Stimulated activated CD8-positive, alpha-beta memory T cell treated with anti-CD3 and anti-CD28 coated beads, Interleukin-15, amount 100 ng/mL, for 48 hours (primary cell): ENCODE data around the gene OR4D9.
"Not testable (repeated sequence)": the region's sequence is repeated elsewhere in the genome, so short reads cannot be mapped to it uniquely, and the experiment has no call there.

ENCODE experiments used
- DNase-seq, 2 donors: peaks; one replicate each; pipeline ENCODE4 v3.0.0-alpha.2; 2020; ENCODE audit warnings: low read depth in 2 of 2

Gene OR4D9

GRCh38 chr11:59510941-59511589, at the start of gene OR4D9:
Gene OR4D9, plus strand, starts transcription at chr11:59511539. Its CDS starts 3,374 bp downstream, at chr11:59514913.
- DNase-seq, result no peak

- DNase-seq, result no peak
Observed at GRCh38 chr11:59463190-59463641, 48.1 kb upstream of the OR4D9 start.

GRCh38 chr11:59473015-59473414, 38.3 kb upstream of the OR4D9 start, which contains the start of gene OR4D10:
Gene OR4D10, plus strand, starts transcription at chr11:59473315. Its CDS starts 4,115 bp downstream, at chr11:59477430.
- DNase-seq, result no peak

- DNase-seq, result no peak
Observed at GRCh38 chr11:59475176-59475575, 36.2 kb upstream of the OR4D9 start.

DNA sequence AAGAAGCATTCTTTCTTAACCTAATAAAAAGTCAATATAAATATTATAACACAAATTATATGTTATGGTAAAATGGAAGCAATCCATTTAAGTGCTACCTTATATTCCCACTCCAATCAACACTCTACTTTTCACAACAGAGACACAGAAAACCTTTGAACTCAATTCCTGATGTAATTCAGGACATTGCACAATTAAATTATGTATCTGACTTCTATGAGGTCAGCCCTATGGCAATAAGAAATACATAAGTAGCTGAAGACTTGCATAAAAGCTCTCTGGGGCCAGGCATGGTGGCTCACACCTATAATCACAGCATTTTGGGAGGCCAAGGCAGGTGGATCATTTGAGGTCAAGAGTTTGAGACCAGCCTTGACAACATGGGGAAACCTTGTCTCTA, 31.4 kb upstream of the OR4D9 start:
- DNase-seq, result no peak

DNA sequence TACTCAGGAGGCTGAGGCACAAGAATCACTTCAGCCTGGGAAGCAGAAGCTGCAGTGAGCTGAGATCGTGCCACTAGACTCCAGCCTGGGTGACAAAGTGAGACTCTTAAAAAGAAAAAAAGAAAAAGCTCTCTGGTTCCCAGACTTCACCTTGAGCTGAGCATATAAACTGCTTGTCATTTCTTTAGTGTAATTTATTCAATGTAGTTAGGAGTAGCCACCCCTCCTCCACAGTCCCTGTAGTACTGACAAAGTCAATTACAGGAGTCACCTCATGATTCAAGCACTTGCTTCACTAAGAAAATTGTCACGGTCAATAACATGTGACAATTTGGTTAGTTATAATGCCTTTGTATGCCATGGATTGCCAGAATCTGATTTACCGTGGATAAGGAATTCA, 31.0 kb upstream of the OR4D9 start:
- no peak for DNase-seq

DNA sequence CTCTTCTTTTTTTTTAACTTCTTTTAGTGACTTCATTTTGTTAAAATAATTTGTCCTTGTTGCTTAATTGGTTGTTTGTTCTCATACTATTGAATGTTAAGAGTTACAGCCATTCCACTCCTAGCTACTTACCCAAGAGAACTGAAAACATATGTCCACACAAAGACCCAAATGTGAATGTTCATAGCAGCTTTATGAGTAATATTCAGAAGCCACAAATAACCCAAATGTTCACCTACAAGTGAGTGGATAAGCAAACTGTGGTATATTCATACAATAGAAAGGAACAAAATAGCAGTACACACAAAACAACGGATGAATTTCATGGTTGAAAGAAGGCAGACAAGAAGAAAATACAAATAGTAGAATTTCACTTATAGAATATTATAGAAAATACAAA, 9.4 kb upstream of the OR4D9 start:
- DNase-seq, result no peak

- no peak for DNase-seq
Observed at GRCh38 chr11:59503276-59503675, 8.1 kb upstream of the OR4D9 start, which contains the start of gene OR4D11. Gene OR4D11, plus strand, starts transcription at chr11:59503576. Its CDS starts 0 bp downstream, at chr11:59503576.

- DNase-seq, result no peak
Observed at GRCh38 chr11:59511675-59512074, 336 bp downstream of the OR4D9 start.

- not testable (repeated sequence) for DNase-seq
Observed at GRCh38 chr11:59520139-59520538, 8.8 kb downstream of the OR4D9 start.

- DNase-seq, result no peak
Observed at GRCh38 chr11:59520741-59521140, 9.4 kb downstream of the OR4D9 start.

GRCh38 chr11:59523541-59523940, 12.2 kb downstream of the OR4D9 start:
- DNase-seq, result no peak

DNA sequence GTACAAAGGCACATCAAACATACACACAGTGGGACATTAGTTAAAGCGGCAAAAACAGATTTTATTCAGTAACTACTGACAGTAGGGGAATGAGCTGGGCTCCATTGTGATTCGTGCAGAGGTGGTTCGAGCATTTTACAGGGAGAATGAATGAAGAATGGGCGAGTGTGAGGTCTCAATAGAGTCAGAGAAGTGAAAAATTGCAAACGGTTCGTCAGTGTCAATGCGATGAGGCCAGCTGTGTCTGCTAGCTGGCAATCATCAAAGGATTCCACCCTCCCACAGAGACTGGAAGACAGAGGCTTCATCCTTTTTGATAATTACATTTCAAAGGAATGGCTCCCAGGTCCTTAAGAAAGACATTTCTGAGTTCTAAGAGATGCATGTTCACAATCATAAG, 17.4 kb downstream of the OR4D9 start:
- no peak for DNase-seq

DNA sequence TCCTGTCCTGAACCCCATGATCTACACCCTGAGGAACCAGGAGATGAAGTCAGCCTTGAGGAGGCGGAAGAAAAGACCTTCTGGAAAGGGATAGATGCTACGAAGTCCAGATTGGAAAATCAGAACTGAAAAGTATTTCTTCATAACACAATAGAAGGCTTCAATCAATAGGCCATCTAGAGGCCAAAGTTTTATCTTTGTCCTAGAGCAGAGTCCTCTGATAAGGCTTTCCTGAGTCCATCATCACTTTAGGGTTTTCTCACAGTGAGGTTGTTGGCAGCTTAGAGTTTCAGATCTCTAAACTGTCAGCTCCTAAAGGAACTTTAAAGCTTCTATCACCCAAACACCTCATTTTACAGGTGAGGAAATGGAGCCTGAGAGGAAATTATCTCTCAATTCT, 21.3 kb downstream of the OR4D9 start:
- DNase-seq, result no peak

- DNase-seq, result no peak
Observed at GRCh38 chr11:59534676-59535075, 23.3 kb downstream of the OR4D9 start.

DNA sequence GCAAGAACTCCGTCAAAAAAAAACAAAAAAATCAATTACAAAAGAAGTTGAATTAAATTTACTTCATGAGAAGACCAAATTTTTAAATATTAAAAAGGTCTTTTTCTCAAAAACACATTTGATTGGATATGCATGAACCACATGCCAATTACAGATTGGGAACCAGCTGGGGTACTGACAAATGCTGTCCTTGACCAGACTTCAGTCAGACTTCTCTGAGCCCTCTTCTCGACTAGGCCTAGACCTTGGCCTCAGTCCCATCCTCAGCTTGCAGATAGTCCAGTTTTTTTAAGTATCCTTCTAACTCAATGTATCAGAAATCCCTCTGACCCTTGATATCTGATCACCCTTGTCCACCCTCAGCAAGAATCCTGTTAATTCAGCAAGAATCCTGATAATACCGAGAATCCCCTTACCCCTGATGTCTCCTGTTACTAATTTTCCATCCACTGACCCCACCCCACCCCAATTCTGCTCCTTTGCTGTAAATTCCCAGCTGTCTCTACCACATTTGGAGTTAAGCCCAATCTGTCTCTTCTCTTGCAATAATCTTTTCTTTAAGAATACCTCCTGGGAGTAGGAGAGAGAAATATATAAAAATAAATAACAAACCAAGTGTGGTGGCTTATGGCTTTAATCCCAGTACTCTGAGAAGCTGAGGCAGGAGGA, 30.9 kb downstream of the OR4D9 start:
- DNase-seq, result no peak

- not testable (repeated sequence) for DNase-seq
Observed at GRCh38 chr11:59543713-59544112, 32.4 kb downstream of the OR4D9 start.

DNA sequence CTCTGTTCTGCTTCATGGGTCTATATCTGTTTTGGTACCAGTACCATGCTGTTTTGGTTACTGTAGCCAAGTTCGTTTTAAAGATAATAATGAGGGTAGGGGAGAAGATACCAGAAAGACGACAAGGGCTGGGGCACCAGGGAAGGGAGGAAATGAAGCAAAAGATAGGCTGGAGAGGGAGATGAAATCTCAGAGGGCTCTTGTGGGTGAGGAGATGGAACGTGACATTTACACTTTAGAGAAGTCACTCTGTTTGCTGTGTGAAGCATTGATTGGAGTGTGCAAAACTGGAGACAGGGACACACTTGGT, 33.5 kb downstream of the OR4D9 start:
- no peak for DNase-seq

DNA sequence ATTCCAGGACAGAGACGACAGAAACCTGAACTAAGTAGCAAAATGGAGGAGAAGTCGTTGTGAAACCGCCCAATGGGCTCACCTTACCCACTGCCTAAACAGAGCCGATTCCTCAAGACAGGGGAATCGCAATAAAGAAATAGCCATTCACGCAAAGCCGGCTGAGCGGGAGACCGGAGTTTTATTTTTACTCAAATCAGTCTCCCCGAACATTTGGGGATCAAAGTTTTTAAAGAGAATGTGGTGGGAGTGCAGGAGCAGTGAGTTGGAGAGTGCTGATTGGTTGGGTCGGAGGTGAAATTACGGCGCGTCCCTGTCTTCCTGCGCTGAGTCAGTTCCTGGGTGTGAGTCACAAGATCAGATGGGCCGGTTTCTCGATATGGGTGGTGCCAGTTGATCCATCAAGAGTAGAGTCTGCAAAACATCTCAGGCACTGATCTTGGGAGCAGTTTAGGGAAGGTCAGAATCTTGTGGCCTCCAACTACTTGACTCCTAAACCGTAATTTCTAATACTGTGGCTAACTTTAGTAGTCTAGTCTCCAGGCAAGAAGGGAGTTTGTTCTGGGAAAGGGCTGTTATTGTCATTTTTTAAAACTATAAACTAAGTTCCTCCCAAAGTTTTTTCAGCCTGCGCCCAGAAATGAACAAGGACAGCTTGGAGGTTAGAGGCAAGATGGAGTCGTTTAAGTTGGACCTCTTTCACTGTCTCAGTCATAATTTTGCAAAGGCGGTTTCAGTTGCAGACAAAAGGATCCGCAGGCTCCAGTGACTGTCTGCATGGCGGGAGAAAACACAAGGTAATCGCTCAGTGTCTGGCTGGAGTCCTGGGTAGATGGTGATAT, 34.1 kb downstream of the OR4D9 start:
- no peak for DNase-seq

GRCh38 chr11:59547605-59548308, 36.4 kb downstream of the OR4D9 start:
- not testable (repeated sequence) for DNase-seq

DNA sequence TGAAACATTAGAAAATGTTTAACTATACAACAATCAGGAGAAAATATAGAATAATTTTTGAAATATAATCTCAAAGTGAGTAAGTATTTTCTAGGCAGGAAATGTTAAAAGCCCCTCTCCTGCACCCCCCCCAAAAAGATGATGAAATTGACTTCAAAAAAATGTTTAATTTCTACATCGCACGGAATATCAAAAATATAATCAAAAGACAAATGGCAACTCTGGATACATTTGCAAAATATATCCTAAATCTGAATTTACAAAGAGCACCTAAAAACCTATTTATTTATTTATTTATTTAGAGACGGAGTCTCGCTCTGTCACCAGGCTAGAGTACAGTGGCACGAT, 36.9 kb downstream of the OR4D9 start:
- no peak for DNase-seq

GRCh38 chr11:59550368-59550841, 39.1 kb downstream of the OR4D9 start:
- DNase-seq, result peak; percentile 87
